WTC11 (cell line): ENCODE measurements around the gene SLC29A3. TPM values are rescaled to one million over a fixed set of nuclear protein-coding genes. Genes with fewer than 3 reads are reported as not detected.

Experiments
- ATAC-seq: fragments of 200-7000 bp; cut with Tn5 transposase; 2 replicates; pipeline ENCODE4 v1.10.0; 2021; ENCODE audit warnings: mild to moderate bottlenecking, moderate library complexity
- CTCF ChIA-PET: fragments of 300-600 bp; sonication (Branson Sonifier 250); formaldehyde crosslinking; loops from one replicate; lab custom pipeline; 2021; ENCODE audit warnings: antibody characterized with exemption; lab: Charles Lee
- POLR2A ChIA-PET: fragments of 350-600 bp; sonication (Branson Sonifier 250); formaldehyde crosslinking; loops from one replicate; lab custom pipeline; 2021; ENCODE audit warnings: antibody characterized with exemption; lab: Charles Lee
- DNase-seq: peaks from one replicate; pipeline ENCODE4 v3.0.0; 2021; ENCODE audit warnings: low spot score
- H3K27ac Mint-ChIP-seq: 2 replicates; pipeline ENCODE4 v1.8.0; 2021; ENCODE audit warnings: mixed read lengths
- H3K27me3 Mint-ChIP-seq: 2 replicates; pipeline ENCODE4 v1.8.0; 2021; ENCODE audit warnings: low read depth, mild to moderate bottlenecking, moderate library complexity, mixed read lengths
- H3K36me3 Mint-ChIP-seq: 2 replicates; pipeline ENCODE4 v1.8.0; 2021; ENCODE audit warnings: mixed read lengths
- H3K4me1 Mint-ChIP-seq: 2 replicates; pipeline ENCODE4 v1.8.0; 2022; ENCODE audit warnings: mixed read lengths
- H3K4me3 Mint-ChIP-seq: 2 replicates; pipeline ENCODE4 v1.8.0; 2021; ENCODE audit warnings: mild to moderate bottlenecking, moderate library complexity, mixed read lengths
- H3K9me3 Mint-ChIP-seq: 2 replicates; pipeline ENCODE4 v1.8.0; 2021; ENCODE audit warnings: mixed read lengths
- ATF6 ChIP-seq: sonication (generic); formaldehyde crosslinking; IDR thresholded peaks from 2 replicates; pipeline ENCODE4 v1.8.1; 2023; ENCODE audit warnings: mild to moderate bottlenecking, missing genetic modification reagents
- E2F4 ChIP-seq: sonication (generic); formaldehyde crosslinking; IDR thresholded peaks from 2 replicates; pipeline ENCODE4 v1.8.1; 2022; ENCODE audit warnings: low read depth, mild to moderate bottlenecking, moderate library complexity, missing genetic modification reagents, borderline replicate concordance
- FOXJ3 ChIP-seq: sonication (generic); formaldehyde crosslinking; IDR thresholded peaks from 2 replicates; pipeline ENCODE4 v1.9.0; 2021; ENCODE audit warnings: missing genetic modification reagents, mild to moderate bottlenecking, borderline replicate concordance
- MLX ChIP-seq: sonication (generic); formaldehyde crosslinking; IDR thresholded peaks from 2 replicates; pipeline ENCODE4 v1.8.1; 2023; ENCODE audit warnings: mild to moderate bottlenecking, missing genetic modification reagents, moderate library complexity
- NR3C1 ChIP-seq: sonication (generic); formaldehyde crosslinking; conservative IDR thresholded peaks from 2 replicates; pipeline ENCODE4 v1.8.1; 2023; ENCODE audit warnings: low read depth, mild to moderate bottlenecking, missing genetic modification reagents
- RELA ChIP-seq: sonication (generic); formaldehyde crosslinking; IDR thresholded peaks from 2 replicates; pipeline ENCODE4 v1.8.1; 2022; ENCODE audit warnings: missing genetic modification reagents, mild to moderate bottlenecking, borderline replicate concordance
- ZNF281 ChIP-seq: sonication (generic); formaldehyde crosslinking; IDR thresholded peaks from 2 replicates; pipeline ENCODE4 v1.8.0; 2023; ENCODE audit warnings: mild to moderate bottlenecking, missing genetic modification reagents
- total RNA-seq: library from RNA; stranded (reverse); gene quantifications from 3 replicates; pipeline ENCODE4 v1.2.3, GENCODE V29; 2021
- TF ChIP-seq, protein P1 (sequence below): fragments of 250-450 bp; sonication (Bioruptor Pico); IDR thresholded peaks from 2 replicates; pipeline ENCODE4 v1.9.0; 2021; ENCODE audit warnings: mild to moderate bottlenecking

The SLC29A3 gene
- total RNA-seq, 1 experiment from 2014 or later: 9.2 TPM

DNA sequence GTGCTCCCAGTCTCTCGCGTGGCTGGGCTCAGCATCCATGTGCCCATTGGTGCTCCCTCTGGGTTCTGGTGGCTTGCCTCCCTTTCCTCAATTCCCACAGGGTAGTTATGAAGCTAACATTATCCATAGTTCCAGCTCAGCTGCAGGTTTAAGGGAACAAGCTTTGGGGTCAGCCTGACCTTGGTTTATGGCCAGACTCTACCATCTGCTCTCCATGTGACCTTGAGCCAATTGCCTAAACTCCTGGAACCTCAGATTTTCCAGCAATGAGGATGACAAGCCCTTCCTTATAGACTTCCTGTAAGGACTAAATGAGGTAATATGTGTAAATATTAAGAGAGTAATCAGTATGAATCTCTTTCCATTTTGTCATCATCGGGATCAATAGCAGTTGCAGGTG lies 10.1 kb upstream of the SLC29A3 start:
- ChIA-PET CTCF (interaction anchor here (0.9 to 1.5 kb wide), 5 partner anchors 9 to 399 kb away, joined by 4 to 5 read pairs (median 5); partner anchors contain the start of gene SLC29A3), POLR2A (no interaction called here)
- no peaks in the 10 kb centered on the region for H3K9me3 Mint-ChIP-seq
- DNase-seq: no peak
- H3K4me1 Mint-ChIP-seq: peaks cover 5% of the 10 kb centered on the region
- no peak overlapping the region for H3K27ac Mint-ChIP-seq
- no peak overlapping the region for H3K4me3 Mint-ChIP-seq
- peaks cover 12% of the 10 kb centered on the region for H3K27me3 Mint-ChIP-seq
- no peak for ATAC-seq
- no peaks in the 10 kb centered on the region for H3K36me3 Mint-ChIP-seq
- no peak for TF ChIP-seq ZNF281 (CRISPR knock-in tag)

GRCh38 chr10:71309919-71310318 lies 9.1 kb upstream of the SLC29A3 start:
- Mint-ChIP-seq H3K4me1 (peaks cover 9% of the 10 kb centered on the region), H3K36me3 (no peaks in the 10 kb centered on the region), H3K27ac (no peak overlapping the region), H3K27me3 (peaks cover 13% of the 10 kb centered on the region), H3K9me3 (no peaks in the 10 kb centered on the region), H3K4me3 (no peak overlapping the region)
- ChIA-PET POLR2A (no interaction called here), CTCF (interaction anchor here (0.9 to 1.5 kb wide), 5 partner anchors 8 to 398 kb away, joined by 4 to 6 read pairs (median 5); partner anchors contain the start of gene SLC29A3)
- DNase-seq (no peak), ATAC-seq (no peak)
- TF ChIP-seq RELA (CRISPR knock-in tag): no peak
- no peak for TF ChIP-seq NR3C1
- TF ChIP-seq MLX (CRISPR knock-in tag): no peak
- no peak for TF ChIP-seq FOXJ3 (CRISPR knock-in tag)
- no peak for TF ChIP-seq E2F4 (CRISPR knock-in tag)
- TF ChIP-seq, protein P1, sequence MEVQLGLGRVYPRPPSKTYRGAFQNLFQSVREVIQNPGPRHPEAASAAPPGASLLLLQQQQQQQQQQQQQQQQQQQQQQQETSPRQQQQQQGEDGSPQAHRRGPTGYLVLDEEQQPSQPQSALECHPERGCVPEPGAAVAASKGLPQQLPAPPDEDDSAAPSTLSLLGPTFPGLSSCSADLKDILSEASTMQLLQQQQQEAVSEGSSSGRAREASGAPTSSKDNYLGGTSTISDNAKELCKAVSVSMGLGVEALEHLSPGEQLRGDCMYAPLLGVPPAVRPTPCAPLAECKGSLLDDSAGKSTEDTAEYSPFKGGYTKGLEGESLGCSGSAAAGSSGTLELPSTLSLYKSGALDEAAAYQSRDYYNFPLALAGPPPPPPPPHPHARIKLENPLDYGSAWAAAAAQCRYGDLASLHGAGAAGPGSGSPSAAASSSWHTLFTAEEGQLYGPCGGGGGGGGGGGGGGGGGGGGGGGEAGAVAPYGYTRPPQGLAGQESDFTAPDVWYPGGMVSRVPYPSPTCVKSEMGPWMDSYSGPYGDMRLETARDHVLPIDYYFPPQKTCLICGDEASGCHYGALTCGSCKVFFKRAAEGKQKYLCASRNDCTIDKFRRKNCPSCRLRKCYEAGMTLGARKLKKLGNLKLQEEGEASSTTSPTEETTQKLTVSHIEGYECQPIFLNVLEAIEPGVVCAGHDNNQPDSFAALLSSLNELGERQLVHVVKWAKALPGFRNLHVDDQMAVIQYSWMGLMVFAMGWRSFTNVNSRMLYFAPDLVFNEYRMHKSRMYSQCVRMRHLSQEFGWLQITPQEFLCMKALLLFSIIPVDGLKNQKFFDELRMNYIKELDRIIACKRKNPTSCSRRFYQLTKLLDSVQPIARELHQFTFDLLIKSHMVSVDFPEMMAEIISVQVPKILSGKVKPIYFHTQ (CRISPR knock-in tag): no peak
- TF ChIP-seq ATF6 (CRISPR knock-in tag): no peak

DNA sequence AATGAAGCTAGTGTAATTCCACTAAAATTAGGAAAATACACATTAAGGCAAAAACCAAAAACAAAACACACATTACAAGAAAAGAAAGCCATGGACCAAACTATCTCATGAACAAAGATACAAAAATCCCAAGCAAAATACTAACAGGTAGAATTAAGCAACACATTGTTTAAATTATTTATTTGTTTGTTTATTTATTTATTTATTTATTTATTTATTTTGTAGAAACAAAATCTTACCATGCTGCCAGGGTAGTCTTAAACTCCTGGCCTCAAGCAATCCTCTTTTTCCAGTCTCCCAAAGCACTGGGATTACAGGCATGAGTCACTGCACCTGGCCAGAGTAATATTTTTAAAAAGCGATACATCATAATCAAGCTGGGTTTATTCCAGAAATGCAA lies 6.8 kb upstream of the SLC29A3 start:
- ATAC-seq (no peak), DNase-seq (no peak)
- Mint-ChIP-seq H3K4me1 (peaks cover 13% of the 10 kb centered on the region), H3K27ac (no peak overlapping the region), H3K9me3 (no peaks in the 10 kb centered on the region), H3K4me3 (no peak overlapping the region), H3K27me3 (peaks cover 13% of the 10 kb centered on the region), H3K36me3 (no peaks in the 10 kb centered on the region)
- no peak for TF ChIP-seq NR3C1
- ChIA-PET POLR2A (no interaction called here), CTCF (interaction anchor here (1.3 kb wide), 1 partner anchor 174 kb away, joined by 4 read pairs; no protein-coding TSS in a partner anchor)
